ENCODE measurements around the gene RAB25. TPM values are rescaled to one million over a fixed set of nuclear protein-coding genes. Genes with fewer than 3 reads are reported as not detected.

Gene RAB25
- total RNA-seq, 4 donors from 2014 or later: 5.0 to 5.5 TPM; not detected in 2

GRCh38 chr1:156082309-156083091 is 21.5 kb downstream of the RAB25 start, which contains the start of gene MEX3A:
MEX3A (minus strand) TSS chr1:156082465; CDS start chr1:156081998, 467 bp downstream.
- peak; percentile 74 to 78 for DNase-seq
- Histone ChIP-seq H3K4me1 (no peaks in the 10 kb centered on the region), H3K27me3 (no peaks in the 10 kb centered on the region), H3K4me3 (peak within 1 kb of the TSS; percentile 79 to 97), H3K9me3 (no peaks in the 10 kb centered on the region), H3K36me3 (no peaks in the 10 kb centered on the region), H3K27ac (peak within 1 kb of the TSS; percentile 75 to 85)
- intact Hi-C loops (cut with DNase I; ENCODE audit: low total_unique reads): no loop called here
- TF ChIP-seq CTCF (IDR thresholded peaks at IDR 0.05) (peak in 2 of 4 experiments; percentile 8 to 14), POLR2A (IDR thresholded peaks at IDR 0.05) (no peak)

- Histone ChIP-seq H3K4me3 (no peak overlapping the region), H3K36me3 (no peaks in the 10 kb centered on the region), H3K27ac (no peak overlapping the region), H3K4me1 (no peaks in the 10 kb centered on the region), H3K9me3 (no peaks in the 10 kb centered on the region), H3K27me3 (no peaks in the 10 kb centered on the region)
- TF ChIP-seq CTCF (IDR thresholded peaks at IDR 0.05) (no peak), POLR2A (IDR thresholded peaks at IDR 0.05) (no peak)
- intact Hi-C loops (cut with DNase I; ENCODE audit: low total_unique reads): no loop called here
- DNase-seq: no peak
Measured at GRCh38 chr1:156083800-156084790, 23.1 kb downstream of the RAB25 start.

GRCh38 chr1:156086256-156086662 is 25.3 kb downstream of the RAB25 start:
- H3K4me1 ChIP-seq: no peaks in the 10 kb centered on the region
- TF ChIP-seq POLR2A (IDR thresholded peaks at IDR 0.05) (no peak), CTCF (IDR thresholded peaks at IDR 0.05) (no peak)
- H3K27ac ChIP-seq: no peak overlapping the region
- no peaks in the 10 kb centered on the region for H3K36me3 ChIP-seq
- no peaks in the 10 kb centered on the region for H3K9me3 ChIP-seq
- no peaks in the 10 kb centered on the region for H3K27me3 ChIP-seq
- intact Hi-C loops (cut with DNase I; ENCODE audit: low total_unique reads): no loop called here
- no peak overlapping the region for H3K4me3 ChIP-seq
- no peak for DNase-seq

- H3K27ac ChIP-seq: no peak overlapping the region
- TF ChIP-seq POLR2A (IDR thresholded peaks at IDR 0.05): no peak
- no peak for TF ChIP-seq CTCF (IDR thresholded peaks at IDR 0.05)
Measured at GRCh38 chr1:156089704-156090103, 28.7 kb downstream of the RAB25 start.

More at GRCh38 chr1:156089704-156090103, 28.7 kb downstream of the RAB25 start:
- H3K4me3 ChIP-seq: no peak overlapping the region
- no peaks in the 10 kb centered on the region for H3K9me3 ChIP-seq
- intact Hi-C loops (cut with DNase I; ENCODE audit: low total_unique reads): loop anchor here (5.0 kb wide), 1 partner anchor 143 kb away; no protein-coding TSS in a partner anchor
- H3K36me3 ChIP-seq: no peaks in the 10 kb centered on the region
- no peak for DNase-seq
- H3K27me3 ChIP-seq: no peaks in the 10 kb centered on the region
- H3K4me1 ChIP-seq: no peaks in the 10 kb centered on the region

Measured in uterus (tissue), 4 donors.